K562 (cell line): ENCODE measurements around the gene ARFGEF2. TPM values are rescaled to one million over a fixed set of nuclear protein-coding genes. Genes with fewer than 3 reads are reported as not detected.

ENCODE experiments used
- BACH1 ChIP-seq: fragments of 200-800 bp; sonication (Bioruptor generic); IDR thresholded peaks from 2 replicates; pipeline ENCODE4 v1.6.1; 2016; ENCODE audit warnings: missing genetic modification characterization, missing compliant biosample characterization
- BCOR ChIP-seq: fragments of 450-650 bp; IDR thresholded peaks from 2 replicates; pipeline ENCODE4 v1.6.1; 2016
- CBFB ChIP-seq: sonication (generic); formaldehyde crosslinking; IDR thresholded peaks from 2 replicates; pipeline ENCODE4 v1.4.0; 2020; ENCODE audit warnings: mild to moderate bottlenecking, missing genetic modification reagents
- CTBP1 ChIP-seq: fragments of 450-650 bp; IDR thresholded peaks from 2 replicates; pipeline ENCODE4 v1.6.1; 2016; ENCODE audit warnings: borderline replicate concordance
- CXXC5 ChIP-seq: fragments of 250-450 bp; sonication (Bioruptor Pico); IDR thresholded peaks from 2 replicates; pipeline ENCODE4 v1.8.0; 2022; ENCODE audit warnings: inconsistent platforms, mild to moderate bottlenecking, moderate library complexity
- GTF2E2 ChIP-seq: fragments of 200-800 bp; sonication (Bioruptor generic); IDR thresholded peaks from 2 replicates; pipeline ENCODE4 v1.6.1; 2016; ENCODE audit warnings: missing genetic modification characterization, missing compliant biosample characterization
- HIVEP1 ChIP-seq: fragments of 250-450 bp; sonication (Bioruptor Pico); IDR thresholded peaks from 2 replicates; pipeline ENCODE4 v1.4.0; 2020; ENCODE audit warnings: mild to moderate bottlenecking
- JUND ChIP-seq, 2 experiments: IDR thresholded peaks; 2 replicates in 1 of 2; 3 replicates in 1 of 2; pipeline ENCODE4 v1.6.1; 2011; ENCODE audit warnings: borderline replicate concordance in 2 of 2, low read depth in 2 of 2, low read length in 2 of 2, improper control_type of control experiment in 1 of 2, missing biosample characterization in 1 of 2, missing genetic modification characterization in 1 of 2, missing genetic modification reagents in 1 of 2
- KDM1A ChIP-seq, 2 experiments: fragments of 450-650 bp; IDR thresholded peaks; 2 replicates each; pipeline ENCODE4 v1.6.1; 2016; ENCODE audit warnings: mild to moderate bottlenecking in 2 of 2
- MTF1 ChIP-seq: fragments of 250-450 bp; sonication (Bioruptor Pico); IDR thresholded peaks from 2 replicates; pipeline ENCODE4 v1.9.0; 2021; ENCODE audit warnings: moderate library complexity, mild to moderate bottlenecking, inconsistent platforms, borderline replicate concordance
- NEUROD1 ChIP-seq: fragments of 150-350 bp; IDR thresholded peaks from 2 replicates; pipeline ENCODE4 v1.6.1; 2014; ENCODE audit warnings: borderline replicate concordance, low read length, low read depth; ENCODE audit not compliant: partially characterized antibody
- NFATC3 ChIP-seq: fragments of 450-650 bp; IDR thresholded peaks from 2 replicates; pipeline ENCODE4 v1.6.1; 2017; ENCODE audit warnings: mild to moderate bottlenecking
- OTX1 ChIP-seq: fragments of 450-650 bp; formaldehyde crosslinking; IDR thresholded peaks from 2 replicates; pipeline ENCODE4 v1.4.0; 2022; ENCODE audit warnings: mild to moderate bottlenecking
- PHF21A ChIP-seq: fragments of 450-650 bp; IDR thresholded peaks from 2 replicates; pipeline ENCODE4 v1.6.1; 2017; ENCODE audit warnings: low read depth, borderline replicate concordance
- RAD51 ChIP-seq: fragments of 450-650 bp; IDR thresholded peaks from 2 replicates; pipeline ENCODE4 v1.7.1; 2016; ENCODE audit warnings: low read depth, mild to moderate bottlenecking, borderline replicate concordance
- SMARCC2 ChIP-seq: fragments of 450-650 bp; IDR thresholded peaks from 2 replicates; pipeline ENCODE4 v1.6.1; 2017; ENCODE audit warnings: antibody characterized with exemption, moderate library complexity, mild to moderate bottlenecking, low read depth
- ZFX ChIP-seq: sonication (generic); formaldehyde crosslinking; IDR thresholded peaks from 2 replicates; pipeline ENCODE4 v1.8.0; 2022; ENCODE audit warnings: mild to moderate bottlenecking, missing genetic modification reagents, moderate library complexity
- ZNF347 ChIP-seq: fragments of 450-650 bp; formaldehyde crosslinking; IDR thresholded peaks from 2 replicates; pipeline ENCODE4 v1.4.0; 2020; ENCODE audit warnings: low read depth, mild to moderate bottlenecking, moderate library complexity
- ZNF589 ChIP-seq: fragments of 200-800 bp; sonication (Bioruptor generic); IDR thresholded peaks from 2 replicates; pipeline ENCODE4 v1.6.1; 2016; ENCODE audit warnings: low read depth, missing genetic modification characterization, missing compliant biosample characterization
- ZZZ3 ChIP-seq: fragments of 450-650 bp; IDR thresholded peaks from 2 replicates; pipeline ENCODE4 v1.6.1; 2016; ENCODE audit warnings: antibody characterized with exemption, mild to moderate bottlenecking, moderate library complexity
- polyA plus RNA-seq, 8 experiments: library from polyadenylated mRNA; depleted of rRNA in 4 of 8; stranded (reverse) in 5 of 8; unstranded in 3 of 8; fragments of >200 nt; fragmentation: Nextera tagmentation in 2 of 8; fragmentation: Illumina TruSeq in 1 of 8; extraction: Ambion mirVana in 2 of 8; extraction: Trizol in 1 of 8; gene quantifications; 2 replicates each; pipeline versions ENCODE4 v1.2.1 to v1.2.3, GENCODE V29; 2011 to 2014; ENCODE audit warnings: inconsistent platforms in 1 of 8, missing spikeins in 1 of 8
- total RNA-seq, 7 experiments: library from RNA; depleted of rRNA in 6 of 7; stranded (reverse); fragments of >200 nt in 6 of 7; fragmentation: Illumina TruSeq in 2 of 7; extraction: Trizol in 2 of 7; gene quantifications; 2 replicates each; pipeline versions ENCODE4 v1.2.1 to v1.2.3, GENCODE V29; 2011 to 2021; ENCODE audit warnings: low replicate concordance in 1 of 7
- TF ChIP-seq, protein P1 (sequence below), 2 experiments: fragments of 450-650 bp; conservative IDR thresholded peaks; 2 replicates each; pipeline ENCODE4 v1.6.1; 2017; ENCODE audit warnings: mild to moderate bottlenecking in 2 of 2, moderate library complexity in 2 of 2
- TF ChIP-seq, protein P2 (sequence below): fragments of 200-800 bp; sonication (Bioruptor generic); IDR thresholded peaks from 2 replicates; pipeline ENCODE4 v1.6.1; 2017; ENCODE audit warnings: missing genetic modification characterization, missing compliant biosample characterization
- TF ChIP-seq, protein P3 (sequence below): IDR thresholded peaks from 2 replicates; pipeline ENCODE4 v1.6.1; 2014; ENCODE audit warnings: antibody characterized with exemption
- TF ChIP-seq, protein P4 (sequence below): sonication (generic); formaldehyde crosslinking; IDR thresholded peaks from 2 replicates; pipeline ENCODE4 v1.8.0; 2022; ENCODE audit warnings: missing genetic modification reagents, mild to moderate bottlenecking, borderline replicate concordance

ARFGEF2 gene
- total and polyA plus RNA-seq, 9 of the 15 experiments (the other 6 are each of a cell fraction or from before 2014, with no cell fraction given): 4.2 to 18.8 (median 13.7) TPM

DNA sequence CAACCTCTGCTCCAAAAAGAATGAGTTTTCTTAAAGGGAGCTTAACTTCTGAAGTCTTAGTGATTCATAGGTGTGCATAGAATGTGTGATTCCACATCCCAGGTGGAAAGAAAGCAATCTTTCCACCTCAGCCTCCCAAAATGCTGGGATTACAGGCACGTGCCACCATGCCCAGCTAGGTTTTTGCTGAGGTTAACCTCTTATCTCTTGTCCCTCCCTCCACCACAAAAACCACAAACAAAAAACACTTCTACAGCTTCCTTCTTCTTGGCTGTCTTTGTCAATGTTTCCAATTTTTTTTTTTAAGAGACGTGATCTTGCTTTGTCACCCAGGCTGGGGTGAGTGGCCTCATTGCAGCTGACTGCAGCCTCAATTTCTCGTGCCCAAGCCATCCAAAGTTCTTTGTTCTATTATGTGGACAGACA lies 116.5 kb downstream of the ARFGEF2 start (continued):
- TF ChIP-seq, protein P1, sequence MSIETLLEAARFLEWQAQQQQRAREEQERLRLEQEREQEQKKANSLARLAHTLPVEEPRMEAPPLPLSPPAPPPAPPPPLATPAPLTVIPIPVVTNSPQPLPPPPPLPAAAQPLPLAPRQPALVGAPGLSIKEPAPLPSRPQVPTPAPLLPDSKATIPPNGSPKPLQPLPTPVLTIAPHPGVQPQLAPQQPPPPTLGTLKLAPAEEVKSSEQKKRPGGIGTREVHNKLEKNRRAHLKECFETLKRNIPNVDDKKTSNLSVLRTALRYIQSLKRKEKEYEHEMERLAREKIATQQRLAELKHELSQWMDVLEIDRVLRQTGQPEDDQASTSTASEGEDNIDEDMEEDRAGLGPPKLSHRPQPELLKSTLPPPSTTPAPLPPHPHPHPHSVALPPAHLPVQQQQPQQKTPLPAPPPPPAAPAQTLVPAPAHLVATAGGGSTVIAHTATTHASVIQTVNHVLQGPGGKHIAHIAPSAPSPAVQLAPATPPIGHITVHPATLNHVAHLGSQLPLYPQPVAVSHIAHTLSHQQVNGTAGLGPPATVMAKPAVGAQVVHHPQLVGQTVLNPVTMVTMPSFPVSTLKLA (conservative IDR thresholded peaks at IDR 0.05): peak; percentile 17 to 74; a peak in 2 of 4 replicates
- TF ChIP-seq ZZZ3 (no peak), CXXC5 (CRISPR knock-in tag) (peak; percentile 27; the same call in 1 of the 2 replicates), HIVEP1 (no peak), OTX1 (CRISPR knock-in tag) (no peak), BCOR (peak; percentile 82), MTF1 (no peak), NFATC3 (no peak), PHF21A (no peak), KDM1A (IDR thresholded peaks at IDR 0.05) (peak; percentile 99), GTF2E2 (tag) (0 out of 2 replicates have a peak, but pooled peaks have one; percentile 13), RAD51 (0 out of 2 replicates have a peak, but pooled peaks have one; percentile 33), JUND (IDR thresholded peaks at IDR 0.05; ENCODE audit: borderline replicate concordance, low read depth, low read length) (peak; percentile 70), JUND (tag; IDR thresholded peaks at IDR 0.05; ENCODE audit: borderline replicate concordance, low read depth, low read length) (no peak; the same call in 2 of the 3 replicates), NEUROD1 (no peak), CBFB (CRISPR knock-in tag) (peak; percentile 95), CTBP1 (peak; percentile 68; the same call in 1 of the 2 replicates), ZFX (no peak), ZNF589 (CRISPR knock-in tag) (0 out of 2 replicates have a peak, but pooled peaks have one; percentile 56), BACH1 (tag) (peak; percentile 58; the same call in 1 of the 2 replicates), SMARCC2 (0 out of 2 replicates have a peak, but pooled peaks have one; percentile 55), ZNF347 (CRISPR knock-in tag) (no peak)
- TF ChIP-seq, protein P2, sequence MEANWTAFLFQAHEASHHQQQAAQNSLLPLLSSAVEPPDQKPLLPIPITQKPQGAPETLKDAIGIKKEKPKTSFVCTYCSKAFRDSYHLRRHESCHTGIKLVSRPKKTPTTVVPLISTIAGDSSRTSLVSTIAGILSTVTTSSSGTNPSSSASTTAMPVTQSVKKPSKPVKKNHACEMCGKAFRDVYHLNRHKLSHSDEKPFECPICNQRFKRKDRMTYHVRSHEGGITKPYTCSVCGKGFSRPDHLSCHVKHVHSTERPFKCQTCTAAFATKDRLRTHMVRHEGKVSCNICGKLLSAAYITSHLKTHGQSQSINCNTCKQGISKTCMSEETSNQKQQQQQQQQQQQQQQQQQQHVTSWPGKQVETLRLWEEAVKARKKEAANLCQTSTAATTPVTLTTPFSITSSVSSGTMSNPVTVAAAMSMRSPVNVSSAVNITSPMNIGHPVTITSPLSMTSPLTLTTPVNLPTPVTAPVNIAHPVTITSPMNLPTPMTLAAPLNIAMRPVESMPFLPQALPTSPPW (CRISPR knock-in tag): peak; percentile 61
- TF ChIP-seq, protein P3, sequence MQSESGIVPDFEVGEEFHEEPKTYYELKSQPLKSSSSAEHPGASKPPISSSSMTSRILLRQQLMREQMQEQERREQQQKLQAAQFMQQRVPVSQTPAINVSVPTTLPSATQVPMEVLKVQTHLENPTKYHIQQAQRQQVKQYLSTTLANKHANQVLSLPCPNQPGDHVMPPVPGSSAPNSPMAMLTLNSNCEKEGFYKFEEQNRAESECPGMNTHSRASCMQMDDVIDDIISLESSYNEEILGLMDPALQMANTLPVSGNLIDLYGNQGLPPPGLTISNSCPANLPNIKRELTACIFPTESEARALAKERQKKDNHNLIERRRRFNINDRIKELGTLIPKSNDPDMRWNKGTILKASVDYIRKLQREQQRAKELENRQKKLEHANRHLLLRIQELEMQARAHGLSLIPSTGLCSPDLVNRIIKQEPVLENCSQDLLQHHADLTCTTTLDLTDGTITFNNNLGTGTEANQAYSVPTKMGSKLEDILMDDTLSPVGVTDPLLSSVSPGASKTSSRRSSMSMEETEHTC: peak; percentile 72
- TF ChIP-seq, protein P4, sequence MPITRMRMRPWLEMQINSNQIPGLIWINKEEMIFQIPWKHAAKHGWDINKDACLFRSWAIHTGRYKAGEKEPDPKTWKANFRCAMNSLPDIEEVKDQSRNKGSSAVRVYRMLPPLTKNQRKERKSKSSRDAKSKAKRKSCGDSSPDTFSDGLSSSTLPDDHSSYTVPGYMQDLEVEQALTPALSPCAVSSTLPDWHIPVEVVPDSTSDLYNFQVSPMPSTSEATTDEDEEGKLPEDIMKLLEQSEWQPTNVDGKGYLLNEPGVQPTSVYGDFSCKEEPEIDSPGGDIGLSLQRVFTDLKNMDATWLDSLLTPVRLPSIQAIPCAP (CRISPR knock-in tag): no peak
